ENCODE results near the gene TCL1A.

TCL1A gene

DNA sequence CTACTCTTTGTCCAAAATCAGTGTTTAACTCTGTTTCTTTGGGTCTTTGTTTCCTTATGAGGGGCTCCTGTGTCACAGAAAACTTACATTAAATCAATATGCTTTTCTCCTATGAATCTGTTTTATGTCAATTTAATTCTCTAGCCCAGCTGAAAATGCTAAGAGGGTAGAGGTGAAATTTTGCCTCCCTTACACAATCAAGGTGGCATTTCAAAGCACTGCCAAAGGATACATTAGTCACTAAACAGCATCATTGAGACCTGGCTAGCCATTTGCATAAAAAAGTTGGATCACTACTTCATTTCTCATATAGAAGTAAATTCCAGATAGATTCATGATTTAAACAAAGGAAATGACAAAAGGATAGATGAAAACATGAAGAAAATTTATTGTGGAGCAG is 15.6 kb downstream of the TCL1A start:
- no peak for DNase-seq (ENCODE audit: low read depth)
- TF ChIP-seq, protein P1, sequence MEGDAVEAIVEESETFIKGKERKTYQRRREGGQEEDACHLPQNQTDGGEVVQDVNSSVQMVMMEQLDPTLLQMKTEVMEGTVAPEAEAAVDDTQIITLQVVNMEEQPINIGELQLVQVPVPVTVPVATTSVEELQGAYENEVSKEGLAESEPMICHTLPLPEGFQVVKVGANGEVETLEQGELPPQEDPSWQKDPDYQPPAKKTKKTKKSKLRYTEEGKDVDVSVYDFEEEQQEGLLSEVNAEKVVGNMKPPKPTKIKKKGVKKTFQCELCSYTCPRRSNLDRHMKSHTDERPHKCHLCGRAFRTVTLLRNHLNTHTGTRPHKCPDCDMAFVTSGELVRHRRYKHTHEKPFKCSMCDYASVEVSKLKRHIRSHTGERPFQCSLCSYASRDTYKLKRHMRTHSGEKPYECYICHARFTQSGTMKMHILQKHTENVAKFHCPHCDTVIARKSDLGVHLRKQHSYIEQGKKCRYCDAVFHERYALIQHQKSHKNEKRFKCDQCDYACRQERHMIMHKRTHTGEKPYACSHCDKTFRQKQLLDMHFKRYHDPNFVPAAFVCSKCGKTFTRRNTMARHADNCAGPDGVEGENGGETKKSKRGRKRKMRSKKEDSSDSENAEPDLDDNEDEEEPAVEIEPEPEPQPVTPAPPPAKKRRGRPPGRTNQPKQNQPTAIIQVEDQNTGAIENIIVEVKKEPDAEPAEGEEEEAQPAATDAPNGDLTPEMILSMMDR (IDR thresholded peaks at IDR 0.05; ENCODE audit: low read length, missing control alignments) = no peak
- H3K4me3 ChIP-seq (replicated peaks; ENCODE audit: low read depth, low read length) = no peak overlapping the region

DNA sequence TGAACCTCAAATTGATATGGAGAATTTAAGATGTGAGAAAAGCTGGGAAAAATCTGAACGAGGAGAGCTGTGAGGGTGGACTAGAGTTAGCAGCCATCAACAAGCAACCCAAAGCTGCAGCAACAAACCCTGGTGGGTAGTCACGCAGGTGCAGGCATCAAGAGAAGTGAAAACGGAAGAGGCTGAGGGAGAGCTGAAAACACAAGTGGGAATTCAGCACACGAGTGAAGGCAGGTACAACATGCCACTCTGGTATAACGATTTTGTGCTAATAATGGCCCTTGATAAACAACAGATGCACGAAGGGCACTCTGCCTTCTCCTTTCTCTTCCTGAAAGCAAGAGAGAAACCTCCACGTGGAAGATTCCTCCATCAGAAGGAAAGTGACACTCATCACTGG is 16.2 kb downstream of the TCL1A start:
- no peak overlapping the region for H3K4me3 ChIP-seq (replicated peaks; ENCODE audit: low read depth, low read length)
- no peak for DNase-seq (ENCODE audit: low read depth)
- TF ChIP-seq, protein P1 (IDR thresholded peaks at IDR 0.05; ENCODE audit: low read length, missing control alignments) = no peak

DNA sequence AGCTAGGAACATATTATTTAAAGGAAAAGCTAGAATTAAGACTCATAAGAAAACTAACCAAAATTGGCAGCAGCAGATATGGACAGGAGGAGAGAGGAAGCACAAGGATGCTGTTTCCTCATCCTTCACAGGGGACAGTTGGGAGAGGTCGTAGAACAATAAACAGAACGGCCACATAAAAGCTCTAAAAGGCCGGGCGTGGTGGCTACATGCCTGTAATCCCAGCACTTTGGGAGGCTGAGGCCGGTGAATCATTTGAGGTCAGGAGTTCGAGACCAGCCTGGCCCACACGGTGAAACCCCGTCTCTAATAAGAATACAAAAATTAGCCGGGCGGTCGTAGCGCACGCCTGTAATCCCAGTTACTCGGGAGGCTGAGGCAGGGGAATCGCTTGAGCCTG is 17.2 kb downstream of the TCL1A start:
- DNase-seq (ENCODE audit: low read depth) = no peak
- H3K4me3 ChIP-seq (replicated peaks; ENCODE audit: low read depth, low read length) = no peak overlapping the region
- TF ChIP-seq, protein P1 (IDR thresholded peaks at IDR 0.05; ENCODE audit: low read length, missing control alignments) = no peak

DNA sequence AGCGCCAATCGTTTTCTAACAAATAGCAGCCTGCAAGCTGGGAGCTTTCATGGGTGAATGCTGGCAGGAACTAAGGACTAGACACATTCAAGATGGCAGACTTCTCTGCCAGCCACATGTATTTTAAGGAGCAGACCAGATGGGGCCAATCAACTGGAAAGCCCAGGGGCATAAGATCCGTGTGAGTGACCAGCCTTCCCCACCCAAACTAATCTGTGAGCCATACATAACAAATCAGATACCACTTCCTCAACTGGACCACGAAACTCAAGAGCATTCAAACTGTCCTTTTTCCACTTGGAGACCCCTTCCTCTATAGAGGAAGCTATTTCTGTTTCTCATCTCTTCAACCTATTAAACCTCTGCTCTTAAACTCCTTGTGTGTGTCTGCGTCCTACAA is 18.0 kb downstream of the TCL1A start:
- no peak for DNase-seq (ENCODE audit: low read depth)
- TF ChIP-seq, protein P1 (IDR thresholded peaks at IDR 0.05; ENCODE audit: low read length, missing control alignments) = no peak
- no peak overlapping the region for H3K4me3 ChIP-seq (replicated peaks; ENCODE audit: low read depth, low read length)

DNA sequence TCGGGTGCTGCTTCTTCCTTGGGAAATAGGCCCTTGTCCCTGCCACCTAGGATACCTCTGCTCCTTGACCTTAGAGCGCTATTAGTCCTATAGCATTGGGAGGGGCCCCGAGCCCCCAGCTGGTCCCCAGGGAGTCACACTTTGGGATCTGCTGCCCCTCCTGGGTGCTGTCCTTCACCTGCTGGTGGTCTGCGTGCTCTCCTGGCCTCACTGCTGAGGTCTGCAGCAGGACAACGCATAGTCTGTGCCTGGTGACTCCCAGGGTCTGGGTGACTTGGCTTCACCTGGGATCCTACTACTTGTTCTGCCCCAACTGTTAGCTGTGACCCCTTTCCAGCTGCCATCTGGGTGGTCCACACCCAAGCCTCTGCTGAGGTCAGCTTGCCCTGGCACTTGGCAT is 18.9 kb downstream of the TCL1A start:
- TF ChIP-seq, protein P1 (IDR thresholded peaks at IDR 0.05; ENCODE audit: low read length, missing control alignments) = no peak
- no peak overlapping the region for H3K4me3 ChIP-seq (replicated peaks; ENCODE audit: low read depth, low read length)
- DNase-seq (ENCODE audit: low read depth) = no peak

DNA sequence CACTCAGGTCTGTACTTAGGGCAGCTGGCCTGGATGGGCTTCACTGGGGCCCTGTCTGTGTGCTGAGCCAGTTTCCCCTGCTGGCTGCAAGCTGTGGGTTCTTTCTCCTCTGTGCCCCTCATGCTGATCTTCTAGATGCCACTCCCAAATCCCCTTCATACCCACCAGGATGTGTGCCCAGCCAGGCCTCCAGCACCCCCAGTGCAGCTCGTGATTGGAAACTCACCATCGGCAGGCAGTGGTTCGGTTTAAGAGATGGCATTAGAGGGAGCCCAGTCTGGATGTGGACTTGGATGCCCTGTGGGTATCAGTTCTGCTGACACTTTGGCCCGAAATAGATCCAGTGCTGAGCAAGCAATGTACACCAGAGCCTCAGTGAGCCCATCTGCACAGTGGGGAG is 21.8 kb downstream of the TCL1A start:
- DNase-seq (ENCODE audit: low read depth) = no peak
- TF ChIP-seq, protein P1 (IDR thresholded peaks at IDR 0.05; ENCODE audit: low read length, missing control alignments) = no peak
- no peak overlapping the region for H3K4me3 ChIP-seq (replicated peaks; ENCODE audit: low read depth, low read length)

DNA sequence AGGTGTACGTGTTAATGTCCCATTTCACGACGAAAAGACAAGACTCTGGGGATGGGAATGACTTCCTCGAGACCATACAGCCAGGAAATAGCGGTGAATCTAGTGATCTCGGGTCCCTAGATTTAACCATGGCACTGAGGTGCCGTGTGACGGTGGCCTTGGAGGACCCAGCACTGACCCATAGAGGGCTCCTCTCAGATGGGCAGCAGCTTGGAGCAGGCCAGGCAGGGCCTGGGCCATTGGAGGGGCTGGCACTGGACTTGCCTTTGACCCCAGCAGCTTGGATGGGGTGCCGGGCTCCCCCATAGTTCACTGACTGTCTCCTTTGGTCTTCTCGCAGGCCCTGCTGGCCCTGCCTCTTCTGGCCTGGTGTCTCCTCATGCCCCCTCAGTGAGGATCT is 22.3 kb downstream of the TCL1A start:
- TF ChIP-seq, protein P1 (IDR thresholded peaks at IDR 0.05; ENCODE audit: low read length, missing control alignments) = no peak
- no peak overlapping the region for H3K4me3 ChIP-seq (replicated peaks; ENCODE audit: low read depth, low read length)

More for the DNA sequence above, 22.3 kb downstream of the TCL1A start:
- no peak for DNase-seq (ENCODE audit: low read depth)
